Suppressor macrophage (primary cell): ENCODE data around the gene ACVR1B.

ENCODE experiments used
- DNase-seq, 4 experiments: peaks; one replicate each; pipeline ENCODE4 v3.0.0-alpha.2; 2020 to 2022

ACVR1B gene

GRCh38 chr12:51944608-51945233, 6.8 kb upstream of the ACVR1B start:
- DNase-seq = no peak

- DNase-seq = no peak
Measured at GRCh38 chr12:51947246-51947996, 4.1 kb upstream of the ACVR1B start.

DNA sequence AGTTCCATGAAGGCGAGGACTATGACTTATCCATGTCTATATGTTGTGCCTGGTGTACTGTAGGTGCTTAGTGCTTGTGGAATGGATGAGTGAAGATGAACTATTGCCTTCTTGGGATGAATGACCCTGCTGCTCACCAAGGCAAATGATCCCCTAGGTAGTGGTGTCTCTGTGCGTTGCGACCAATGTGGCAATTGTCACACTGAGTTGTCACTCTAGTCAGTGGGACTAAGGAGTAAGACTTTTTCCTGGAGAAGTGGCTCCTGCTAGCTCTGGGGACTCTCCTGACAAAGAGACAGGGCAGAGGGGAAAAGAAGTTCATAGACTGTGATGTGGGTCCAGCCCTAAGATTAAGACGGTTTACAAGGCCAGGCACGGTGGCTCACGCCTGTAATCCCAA, 3.4 kb upstream of the ACVR1B start:
- DNase-seq = no peak

GRCh38 chr12:51949342-51950030, 2.0 kb upstream of the ACVR1B start:
- DNase-seq = no peak

DNA sequence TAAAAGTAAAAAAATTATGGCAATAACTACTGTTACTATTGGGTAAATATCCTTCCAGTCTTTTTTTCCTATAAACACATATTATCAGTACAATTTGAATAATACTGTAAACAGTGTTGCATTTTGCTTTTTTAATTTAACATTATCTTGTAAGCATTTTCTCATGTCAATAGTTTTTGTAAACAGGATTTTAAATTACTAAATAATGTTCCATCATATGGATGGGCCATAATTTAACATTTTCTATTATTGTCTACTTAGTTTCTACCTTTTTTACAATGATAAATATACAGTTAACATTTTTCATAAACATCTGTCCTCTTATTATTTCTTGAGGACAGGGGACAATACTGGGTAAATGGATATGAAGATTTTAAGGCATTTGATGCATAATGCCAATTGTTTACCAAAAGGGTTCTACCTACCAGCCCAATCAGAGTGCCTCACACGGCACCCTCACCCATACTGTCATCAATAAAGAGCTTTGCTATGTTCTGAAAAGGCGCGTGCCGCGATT, 759 bp upstream of the ACVR1B start:
- DNase-seq = no peak

GRCh38 chr12:51951843-51952722, 584 bp downstream of the ACVR1B start:
- DNase-seq = peak; percentile 38 to 69 (median 53)

DNA sequence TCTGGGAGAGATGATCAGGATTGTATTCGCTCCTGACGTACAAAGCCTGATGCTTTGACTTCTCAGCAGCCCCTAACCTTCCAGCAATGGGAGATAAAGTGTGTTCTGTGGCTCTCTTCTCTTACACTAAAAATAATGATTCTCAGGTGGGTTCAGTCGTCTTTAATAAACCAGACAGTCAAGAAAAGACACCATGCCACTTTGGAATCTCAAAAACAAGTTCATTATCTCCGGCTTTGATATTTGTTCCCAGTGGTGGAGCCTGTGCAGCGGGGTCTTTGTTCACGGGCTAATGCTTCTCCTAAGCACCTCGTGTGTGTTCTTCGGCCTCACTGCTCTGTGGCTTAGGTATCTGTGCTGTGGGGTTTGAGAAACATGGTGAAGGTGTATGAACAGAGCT, 1.6 kb downstream of the ACVR1B start:
- no peak for DNase-seq

- peak in 3 of 4 experiments; percentile 45 to 50 (median 45) for DNase-seq
Measured at GRCh38 chr12:51953864-51954263, 2.4 kb downstream of the ACVR1B start.

- DNase-seq = peak; percentile 16 to 55 (median 37)
Measured at GRCh38 chr12:51954561-51955361, 3.3 kb downstream of the ACVR1B start.

GRCh38 chr12:51955702-51956101, 4.2 kb downstream of the ACVR1B start:
- no peak for DNase-seq

DNA sequence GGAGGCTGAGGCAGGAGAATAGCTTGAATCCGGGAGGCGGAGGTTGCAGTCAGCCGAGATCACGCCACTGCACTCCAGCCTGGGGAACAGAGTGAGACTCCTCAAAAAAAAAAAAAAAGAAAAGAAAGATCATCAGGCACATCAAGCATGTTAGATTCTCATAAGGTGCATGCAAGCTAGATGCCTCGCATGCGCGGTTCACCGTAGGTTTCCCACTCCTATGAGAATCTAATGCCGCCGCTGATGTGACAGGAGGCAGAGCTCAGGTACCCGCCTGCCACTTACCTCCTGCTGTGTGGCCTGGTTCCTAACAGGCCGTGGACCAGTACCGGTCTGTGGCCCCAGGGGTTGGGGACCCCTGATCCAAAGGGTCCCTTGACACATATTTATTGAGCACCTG, 7.0 kb downstream of the ACVR1B start:
- no peak for DNase-seq

- peak in 3 of 4 experiments; percentile 37 to 54 (median 51) for DNase-seq
Measured at GRCh38 chr12:51959211-51959610, 7.7 kb downstream of the ACVR1B start.

- DNase-seq = no peak
Measured at GRCh38 chr12:51959921-51960320, 8.4 kb downstream of the ACVR1B start.

- DNase-seq = no peak
Measured at GRCh38 chr12:51960488-51960887, 9.0 kb downstream of the ACVR1B start.

DNA sequence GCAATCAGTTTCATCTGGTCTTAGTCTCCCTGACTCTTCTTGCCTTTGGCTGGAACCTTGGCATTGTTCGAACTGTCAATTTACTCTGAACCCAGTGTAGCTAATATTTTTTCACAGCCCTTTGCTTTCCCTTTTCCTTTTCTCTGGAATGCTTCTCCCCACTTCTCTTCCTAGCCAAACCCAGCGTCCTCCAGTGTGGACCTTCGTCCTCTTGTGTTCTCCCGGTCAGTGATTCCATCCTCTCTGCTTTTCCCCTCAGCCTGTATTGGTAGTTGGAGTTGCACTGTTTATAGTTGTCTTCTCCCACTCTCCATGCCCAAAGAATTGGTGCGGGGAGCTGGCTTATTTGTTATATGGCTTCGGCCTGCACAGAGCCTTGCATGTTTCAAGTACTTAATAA, 9.4 kb downstream of the ACVR1B start:
- no peak for DNase-seq

- no peak for DNase-seq
Measured at GRCh38 chr12:51961834-51962233, 10.3 kb downstream of the ACVR1B start.

- DNase-seq = peak in 2 of 4 experiments; percentile 18 to 31
Measured at GRCh38 chr12:51962737-51963136, 11.2 kb downstream of the ACVR1B start.

GRCh38 chr12:51963477-51963876, 12.0 kb downstream of the ACVR1B start:
- DNase-seq = no peak

DNA sequence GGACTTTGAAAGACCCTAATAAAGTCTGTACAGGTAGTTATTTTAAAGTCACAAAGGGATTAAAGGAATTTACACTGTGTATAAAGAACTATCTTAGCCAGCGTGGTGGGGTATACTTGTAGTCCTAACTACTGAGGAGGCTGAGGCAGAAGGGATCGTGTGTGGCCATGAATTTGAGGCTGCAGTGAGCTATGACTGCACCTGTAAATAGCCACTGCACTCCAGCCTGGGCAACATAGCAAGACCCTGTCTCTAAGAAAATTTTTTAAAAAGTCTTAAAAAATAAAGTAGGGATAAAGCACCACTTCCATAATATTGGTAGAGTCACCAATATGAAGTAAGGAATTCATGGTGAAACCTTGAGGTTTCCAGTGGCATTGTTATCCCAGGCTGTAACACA, 18.1 kb downstream of the ACVR1B start:
- no peak for DNase-seq

GRCh38 chr12:51970904-51971646, 19.6 kb downstream of the ACVR1B start:
- peak in 1 of 4 experiments; percentile 27 for DNase-seq
